MM.1S (cell line): ENCODE measurements around the gene POLR2C.

Experiments
- EZH2phosphoT487 ChIP-seq: fragments of 300-600 bp; sonication (generic); IDR thresholded peaks from 2 replicates; pipeline ENCODE4 v1.6.1; 2018; ENCODE audit warnings: antibody characterized with exemption, low read length
- TF ChIP-seq, protein P1 (sequence below): fragments of 300-600 bp; sonication (generic); IDR thresholded peaks from 2 replicates; pipeline ENCODE4 v1.5.1; 2016; ENCODE audit warnings: antibody characterized with exemption, low read length, mixed read lengths

DNA sequence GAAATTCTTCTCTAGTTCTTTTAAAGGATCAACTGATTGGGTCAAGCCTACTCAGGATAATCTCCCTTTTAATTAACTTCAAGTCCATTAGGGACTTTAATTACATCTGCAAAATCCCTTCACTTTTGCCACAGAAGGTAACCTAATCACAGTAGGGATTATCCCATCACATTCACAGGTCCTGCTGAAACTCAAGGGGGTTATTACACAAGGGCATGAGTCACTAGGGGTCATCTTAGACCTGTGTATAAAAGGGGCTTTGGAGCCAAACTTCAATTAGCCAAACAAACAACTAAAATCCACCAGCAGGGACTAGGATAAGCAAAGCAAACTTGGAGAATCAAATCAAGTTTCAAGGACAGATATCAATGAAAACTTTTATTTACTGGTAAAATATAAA, 34.7 kb upstream of the POLR2C start:
- TF ChIP-seq, protein P1, sequence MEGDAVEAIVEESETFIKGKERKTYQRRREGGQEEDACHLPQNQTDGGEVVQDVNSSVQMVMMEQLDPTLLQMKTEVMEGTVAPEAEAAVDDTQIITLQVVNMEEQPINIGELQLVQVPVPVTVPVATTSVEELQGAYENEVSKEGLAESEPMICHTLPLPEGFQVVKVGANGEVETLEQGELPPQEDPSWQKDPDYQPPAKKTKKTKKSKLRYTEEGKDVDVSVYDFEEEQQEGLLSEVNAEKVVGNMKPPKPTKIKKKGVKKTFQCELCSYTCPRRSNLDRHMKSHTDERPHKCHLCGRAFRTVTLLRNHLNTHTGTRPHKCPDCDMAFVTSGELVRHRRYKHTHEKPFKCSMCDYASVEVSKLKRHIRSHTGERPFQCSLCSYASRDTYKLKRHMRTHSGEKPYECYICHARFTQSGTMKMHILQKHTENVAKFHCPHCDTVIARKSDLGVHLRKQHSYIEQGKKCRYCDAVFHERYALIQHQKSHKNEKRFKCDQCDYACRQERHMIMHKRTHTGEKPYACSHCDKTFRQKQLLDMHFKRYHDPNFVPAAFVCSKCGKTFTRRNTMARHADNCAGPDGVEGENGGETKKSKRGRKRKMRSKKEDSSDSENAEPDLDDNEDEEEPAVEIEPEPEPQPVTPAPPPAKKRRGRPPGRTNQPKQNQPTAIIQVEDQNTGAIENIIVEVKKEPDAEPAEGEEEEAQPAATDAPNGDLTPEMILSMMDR = no peak
- TF ChIP-seq EZH2phosphoT487 = no peak
